ENCODE results near the gene EP400.

DNA sequence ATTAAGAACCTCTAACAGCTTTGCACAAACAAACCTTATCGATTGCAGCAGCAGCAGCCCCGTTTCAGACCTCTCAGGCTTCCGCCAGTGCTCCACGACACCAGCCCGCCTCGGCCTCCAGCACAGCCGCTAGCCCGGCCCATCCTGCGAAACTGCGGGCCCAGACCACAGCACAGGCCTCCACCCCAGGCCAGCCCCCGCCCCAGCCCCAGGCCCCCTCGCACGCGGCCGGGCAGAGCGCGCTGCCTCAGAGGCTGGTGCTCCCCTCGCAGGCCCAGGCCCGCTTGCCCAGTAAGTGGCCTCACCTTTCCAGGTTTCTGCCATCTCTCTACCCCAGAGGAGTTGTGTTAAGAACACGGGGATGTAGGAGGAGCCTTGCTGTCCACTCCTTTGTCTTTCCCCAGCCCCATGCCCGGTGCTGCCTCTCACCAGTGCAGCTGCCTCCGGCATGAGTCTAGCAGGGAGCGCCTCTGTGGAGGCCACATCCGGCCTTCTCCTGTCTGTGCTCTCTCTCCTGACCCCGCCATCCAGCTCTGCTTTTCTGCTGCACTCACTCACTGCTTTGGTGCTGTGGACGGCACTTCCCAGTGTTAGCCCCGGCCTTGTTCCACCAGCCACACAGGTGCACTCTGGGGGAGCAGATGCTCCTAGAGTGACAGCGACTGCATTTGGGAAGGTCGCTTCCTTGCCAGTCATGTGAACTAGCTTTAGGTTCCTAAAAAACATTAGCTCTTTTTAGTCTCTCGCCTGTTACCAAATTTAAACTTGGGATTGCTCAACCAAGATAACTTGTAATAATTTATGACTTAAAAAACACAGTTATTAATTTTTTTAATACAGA is 71.5 kb downstream of the EP400 start:
- TF ChIP-seq SUPT5H (IDR thresholded peaks at IDR 0.05) = no peak
- TF ChIP-seq, protein P1, sequence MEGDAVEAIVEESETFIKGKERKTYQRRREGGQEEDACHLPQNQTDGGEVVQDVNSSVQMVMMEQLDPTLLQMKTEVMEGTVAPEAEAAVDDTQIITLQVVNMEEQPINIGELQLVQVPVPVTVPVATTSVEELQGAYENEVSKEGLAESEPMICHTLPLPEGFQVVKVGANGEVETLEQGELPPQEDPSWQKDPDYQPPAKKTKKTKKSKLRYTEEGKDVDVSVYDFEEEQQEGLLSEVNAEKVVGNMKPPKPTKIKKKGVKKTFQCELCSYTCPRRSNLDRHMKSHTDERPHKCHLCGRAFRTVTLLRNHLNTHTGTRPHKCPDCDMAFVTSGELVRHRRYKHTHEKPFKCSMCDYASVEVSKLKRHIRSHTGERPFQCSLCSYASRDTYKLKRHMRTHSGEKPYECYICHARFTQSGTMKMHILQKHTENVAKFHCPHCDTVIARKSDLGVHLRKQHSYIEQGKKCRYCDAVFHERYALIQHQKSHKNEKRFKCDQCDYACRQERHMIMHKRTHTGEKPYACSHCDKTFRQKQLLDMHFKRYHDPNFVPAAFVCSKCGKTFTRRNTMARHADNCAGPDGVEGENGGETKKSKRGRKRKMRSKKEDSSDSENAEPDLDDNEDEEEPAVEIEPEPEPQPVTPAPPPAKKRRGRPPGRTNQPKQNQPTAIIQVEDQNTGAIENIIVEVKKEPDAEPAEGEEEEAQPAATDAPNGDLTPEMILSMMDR (IDR thresholded peaks at IDR 0.05 in 2 of 3, conservative IDR thresholded peaks at IDR 0.05 in 1 of 3; ENCODE audit: insufficient read depth in 2 of 3, low read depth in 1 of 3, low read length in 3 of 3) = no peak
